NOMO-1 (cell line): ENCODE measurements around the gene WNK2.

ENCODE experiments used
- DNase-seq, 2 experiments: peaks; one replicate each; lab custom pipeline; 2025; ENCODE audit not compliant: unreplicated experiment in 2 of 2; lab: John Stamatoyannopoulos, UW

The WNK2 gene

DNA sequence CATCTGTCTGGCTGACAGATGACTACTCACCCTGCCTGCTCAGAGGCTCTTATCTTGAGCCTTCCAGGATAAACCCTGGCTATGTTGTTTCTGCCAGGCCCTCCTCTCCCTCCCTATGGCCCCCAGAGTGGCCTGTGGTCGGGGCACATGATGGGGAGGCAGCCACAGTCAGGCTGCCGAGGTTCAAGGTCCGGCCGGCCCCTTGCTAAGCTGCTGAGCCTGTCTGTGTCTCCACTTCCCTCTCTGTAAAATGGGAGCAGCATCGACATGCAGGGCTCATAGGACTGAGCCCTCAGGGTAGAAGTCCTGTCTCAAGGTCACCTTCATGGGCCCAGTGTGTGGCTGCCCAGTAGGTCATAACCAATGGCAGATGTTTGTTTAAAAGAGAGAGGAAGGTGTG lies 28.5 kb downstream of the WNK2 start:
- no peak for DNase-seq

- no peak for DNase-seq
Observed at GRCh38 chr9:93216073-93216365, 32.1 kb downstream of the WNK2 start.

DNA sequence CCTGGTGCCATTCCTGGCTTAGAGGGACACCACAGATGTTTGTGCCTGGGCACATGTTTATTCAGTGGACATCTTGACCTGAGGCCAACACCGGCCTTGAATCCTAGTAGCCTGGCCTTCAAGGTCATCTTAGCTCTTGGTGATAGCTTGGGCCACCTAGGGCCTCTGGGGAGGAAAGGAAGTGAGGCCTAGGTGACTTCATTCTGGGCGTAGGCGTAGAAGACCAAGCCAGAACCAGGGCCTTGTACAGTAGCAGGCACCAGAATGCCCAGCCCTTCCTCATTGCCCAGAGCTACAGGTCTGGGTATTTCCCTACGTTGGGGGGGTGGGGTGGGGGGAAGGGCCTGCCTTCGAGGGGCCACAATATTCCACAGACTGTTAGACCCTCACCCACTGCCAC lies 33.8 kb downstream of the WNK2 start:
- DNase-seq = no peak

DNA sequence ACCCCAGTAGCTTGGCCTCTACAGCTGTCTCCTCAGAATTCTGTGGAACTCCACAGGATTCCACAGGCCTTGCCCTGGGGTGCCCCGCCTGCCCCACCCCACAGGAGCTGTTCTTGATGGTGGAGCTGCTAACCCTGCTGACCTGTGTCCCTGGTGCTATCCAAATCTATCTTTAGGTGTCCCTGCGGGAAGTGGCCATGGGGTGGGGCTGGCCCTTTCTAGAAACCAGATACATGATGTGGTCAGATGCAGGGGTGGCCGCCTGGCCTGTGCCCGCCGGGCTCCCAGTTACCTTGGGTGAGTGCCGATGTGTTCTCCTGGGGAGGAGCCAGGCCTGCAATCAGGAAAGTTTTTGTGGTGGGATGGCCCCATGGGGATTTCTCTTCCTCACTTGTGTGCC lies 34.2 kb downstream of the WNK2 start:
- DNase-seq = no peak

- no peak for DNase-seq
Observed at GRCh38 chr9:93218671-93219420, 34.9 kb downstream of the WNK2 start.

GRCh38 chr9:93219692-93220091 lies 35.8 kb downstream of the WNK2 start:
- DNase-seq = no peak

GRCh38 chr9:93220627-93221026 lies 36.7 kb downstream of the WNK2 start:
- DNase-seq = no peak

DNA sequence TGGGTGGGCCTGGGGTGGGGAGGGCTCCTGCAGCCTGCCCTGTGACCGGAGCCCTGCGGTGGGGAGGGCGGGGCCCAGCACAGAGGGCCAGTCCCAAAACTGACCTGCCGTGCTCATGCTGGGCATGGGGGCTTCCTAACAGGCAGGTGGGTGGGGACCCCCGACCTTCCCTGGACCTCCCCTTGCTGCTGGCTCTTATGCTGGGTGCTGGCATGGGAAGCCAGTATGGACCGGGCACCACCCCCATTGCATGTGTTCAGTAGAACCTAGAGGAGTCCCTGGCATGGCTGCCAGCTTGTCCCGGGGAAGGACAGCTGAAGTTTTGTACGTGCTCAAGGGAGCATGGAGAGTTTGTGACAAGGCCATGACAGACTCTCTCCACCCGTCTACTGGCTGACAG lies 37.1 kb downstream of the WNK2 start:
- no peak for DNase-seq

GRCh38 chr9:93222890-93223259 lies 38.9 kb downstream of the WNK2 start:
- peak; percentile 19 to 63 for DNase-seq

DNA sequence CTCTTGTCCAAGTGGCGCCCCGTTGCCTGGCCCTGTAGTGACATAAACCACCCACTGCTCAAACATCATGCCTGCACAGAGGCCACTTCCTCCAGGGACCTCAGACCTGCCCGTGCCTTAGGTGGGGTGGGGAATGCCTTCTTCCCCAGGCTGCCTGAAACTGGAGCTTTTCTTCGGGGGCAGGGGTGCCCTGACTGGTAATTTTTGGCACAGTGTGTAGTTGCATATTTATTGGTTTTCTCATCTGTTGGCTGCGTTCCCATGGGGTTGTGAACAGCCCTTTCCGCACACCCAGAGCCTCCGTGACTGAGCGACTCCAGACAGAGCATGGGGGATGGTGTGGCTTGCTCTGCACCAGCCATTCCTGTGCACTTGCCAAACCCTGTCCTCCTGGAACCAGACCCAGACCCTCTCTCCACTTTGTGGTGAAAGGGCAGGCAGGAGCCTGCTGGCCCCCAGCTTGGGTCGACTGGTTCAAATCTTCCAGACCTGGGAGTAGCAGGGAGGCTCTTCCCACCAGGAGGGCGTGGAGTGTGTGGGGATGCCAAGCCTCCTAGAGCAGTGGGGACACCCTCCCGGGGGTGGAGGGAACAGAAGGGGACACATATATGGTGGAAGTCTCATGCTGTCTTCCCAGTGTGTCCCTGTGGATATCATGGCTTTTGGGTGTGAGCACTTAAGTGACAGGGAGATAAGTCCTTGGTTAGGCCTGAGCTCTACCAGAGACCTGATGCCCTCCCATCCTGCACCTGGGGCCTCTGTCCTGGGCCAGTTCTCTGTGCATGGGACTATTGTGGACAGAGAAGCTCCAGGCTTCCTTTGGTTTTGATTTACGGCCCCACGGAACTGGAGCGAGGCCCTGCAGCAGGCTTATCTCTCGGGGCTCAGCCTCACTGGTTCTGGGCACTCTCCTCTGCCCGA lies 39.6 kb downstream of the WNK2 start:
- DNase-seq = peak in 1 of 2 experiments; percentile 60

- DNase-seq = no peak
Observed at GRCh38 chr9:93224591-93224990, 40.7 kb downstream of the WNK2 start.

DNA sequence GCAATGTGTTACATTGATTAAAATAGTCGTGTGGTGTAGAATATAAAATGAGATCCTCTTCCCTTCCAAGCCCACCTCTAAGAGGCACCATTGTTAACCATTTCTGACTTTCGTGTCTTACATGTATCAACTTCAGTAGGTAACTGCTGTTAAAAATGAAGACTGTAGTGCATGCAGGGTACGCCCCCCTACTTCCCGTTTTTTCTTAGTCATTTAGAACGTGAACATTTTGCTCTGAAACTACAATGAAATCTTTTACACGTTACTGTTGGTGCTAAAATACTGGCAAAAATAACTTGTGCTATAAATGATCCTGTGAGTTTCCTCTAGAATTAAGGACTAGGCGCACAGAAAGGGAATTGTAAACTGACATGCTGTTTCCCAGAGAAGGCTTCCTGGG lies 41.5 kb downstream of the WNK2 start:
- peak in 1 of 2 experiments; percentile 59 for DNase-seq

GRCh38 chr9:93225892-93226291 lies 42.0 kb downstream of the WNK2 start:
- DNase-seq = no peak

- no peak for DNase-seq
Observed at GRCh38 chr9:93226819-93227218, 42.9 kb downstream of the WNK2 start.

DNA sequence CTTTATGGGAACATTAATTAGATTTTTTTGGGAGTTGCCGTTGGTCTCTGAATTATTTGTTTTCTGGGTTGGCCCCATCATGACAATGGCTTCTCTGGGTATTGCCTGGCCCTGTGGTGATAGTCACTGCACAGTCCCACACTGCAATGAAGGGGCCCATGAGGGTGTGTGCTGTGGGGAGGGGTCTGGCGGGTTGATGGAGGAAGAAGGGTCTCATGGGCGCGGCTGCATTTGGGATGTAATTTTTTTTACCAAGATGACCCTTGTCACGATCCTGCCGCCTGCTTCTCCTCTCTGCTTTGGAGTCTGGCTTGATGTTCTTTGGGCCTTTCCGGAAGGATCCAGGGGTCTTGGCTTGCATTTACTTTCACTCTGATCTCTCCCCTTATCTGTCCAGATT lies 44.1 kb downstream of the WNK2 start:
- DNase-seq = no peak

GRCh38 chr9:93228453-93228852 lies 44.5 kb downstream of the WNK2 start:
- no peak for DNase-seq

DNA sequence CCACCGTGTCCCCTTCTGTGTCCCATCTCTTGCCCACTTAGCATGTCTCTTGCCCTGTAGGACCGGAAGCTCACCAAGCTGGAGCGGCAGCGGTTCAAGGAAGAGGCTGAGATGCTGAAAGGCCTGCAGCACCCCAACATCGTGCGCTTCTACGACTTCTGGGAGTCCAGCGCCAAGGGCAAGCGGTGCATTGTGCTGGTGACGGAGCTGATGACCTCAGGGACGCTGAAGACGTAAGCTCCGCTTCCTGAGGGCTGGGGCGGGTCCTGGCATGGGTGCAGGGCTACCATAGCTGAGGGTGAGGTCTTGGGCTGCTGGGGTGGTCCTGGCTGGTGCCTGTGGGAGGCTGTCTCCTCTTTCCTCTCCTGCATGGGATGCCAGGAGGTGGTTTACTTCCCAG lies 45.7 kb downstream of the WNK2 start:
- DNase-seq = no peak

- no peak for DNase-seq
Observed at GRCh38 chr9:93230185-93230584, 46.2 kb downstream of the WNK2 start.

- DNase-seq = no peak
Observed at GRCh38 chr9:93230601-93231000, 46.7 kb downstream of the WNK2 start.

DNA sequence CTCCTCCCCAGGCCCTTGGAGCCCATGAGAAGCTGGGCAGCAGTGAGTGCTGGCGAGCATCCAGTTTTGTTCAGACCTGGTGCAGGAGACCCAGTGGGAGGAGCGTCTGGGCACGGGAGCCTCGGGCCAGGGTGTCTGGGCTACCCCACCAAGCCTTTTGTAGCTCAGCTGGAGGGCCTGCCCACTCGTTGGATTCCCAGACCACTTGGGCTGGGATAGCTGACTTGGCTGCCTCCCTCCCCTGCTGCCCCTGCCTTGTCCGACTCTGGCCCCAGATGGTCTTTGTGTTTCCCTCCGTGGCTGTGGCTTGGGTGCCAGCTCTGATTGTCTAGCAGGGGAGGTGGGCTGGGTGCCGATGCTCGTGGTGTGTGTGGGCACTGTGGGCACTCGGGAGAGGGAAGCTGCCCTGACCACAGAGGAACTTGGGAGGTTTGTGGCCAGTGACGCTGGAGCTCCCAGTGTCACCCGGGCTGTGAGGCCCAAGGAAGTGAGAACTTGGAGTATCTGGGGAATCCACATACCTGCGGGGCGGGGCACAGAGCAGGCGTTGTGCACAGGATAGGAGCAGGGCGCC lies 47.3 kb downstream of the WNK2 start:
- peak in 1 of 2 experiments; percentile 1 for DNase-seq

DNA sequence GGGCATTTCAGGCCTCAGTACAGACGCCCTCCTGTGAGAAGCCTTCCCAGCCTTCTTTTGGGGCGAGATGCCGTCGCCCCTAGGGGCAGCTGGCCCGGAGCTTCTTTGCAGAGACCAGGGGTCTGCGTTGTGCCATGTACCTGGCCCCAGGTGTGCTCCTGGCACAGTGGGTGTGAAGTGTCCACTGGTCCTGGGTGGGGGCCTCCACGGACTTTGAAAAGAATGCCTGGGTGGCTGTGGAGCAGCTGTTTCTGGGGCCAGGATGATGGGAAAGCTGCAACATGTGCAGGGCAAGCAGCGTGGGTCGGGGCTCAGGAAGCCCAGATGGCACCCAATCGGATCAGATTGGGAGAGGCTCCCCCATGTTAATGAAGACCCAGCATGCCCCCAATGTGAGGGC lies 47.8 kb downstream of the WNK2 start:
- DNase-seq = no peak

DNA sequence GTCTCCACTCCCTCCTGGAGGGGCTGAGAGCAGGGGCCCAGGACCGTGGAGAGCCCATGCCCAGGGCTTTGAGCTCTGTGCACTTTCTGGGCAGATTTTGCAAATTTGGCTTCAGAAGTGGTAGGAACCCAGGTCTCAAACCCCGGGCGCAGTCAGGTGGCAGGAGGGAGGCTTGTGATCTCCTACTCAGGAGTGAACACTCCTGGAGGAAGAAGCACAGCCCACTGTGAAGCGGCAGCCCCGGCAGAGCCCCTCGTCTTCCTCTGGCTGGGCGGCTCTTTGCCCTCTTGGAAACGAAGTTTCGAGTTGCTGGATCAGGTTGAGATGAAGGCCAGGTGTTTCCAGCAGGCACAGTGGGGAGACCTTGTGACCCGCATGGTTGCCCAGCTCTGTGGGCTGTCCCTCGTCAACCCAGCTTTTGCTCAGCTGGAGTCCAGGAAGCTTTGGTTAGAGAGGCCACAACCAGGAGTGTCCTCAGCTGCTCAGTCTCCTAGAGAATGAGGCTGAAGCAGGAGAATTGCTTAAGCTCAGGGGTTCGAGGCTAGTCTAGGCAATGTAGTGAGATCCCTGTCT lies 48.5 kb downstream of the WNK2 start:
- DNase-seq = no peak
